Endothelial cell (in vitro differentiated cells): ENCODE results near the gene ATG7. TPM values are rescaled to one million over a fixed set of nuclear protein-coding genes. Genes with fewer than 3 reads are reported as not detected.

Source experiments
- DNase-seq: peaks from one replicate; pipeline ENCODE4 v3.0.0; 2021; ENCODE audit warnings: low spot score
- H3K27ac Mint-ChIP-seq: one replicate; pipeline ENCODE4 v1.8.0; 2021; ENCODE audit warnings: mixed read lengths, inconsistent platforms; ENCODE audit not compliant: unreplicated experiment
- H3K27me3 Mint-ChIP-seq: one replicate; pipeline ENCODE4 v1.8.0; 2021; ENCODE audit warnings: mild to moderate bottlenecking, moderate library complexity, mixed read lengths, inconsistent platforms; ENCODE audit not compliant: unreplicated experiment
- H3K36me3 Mint-ChIP-seq: one replicate; pipeline ENCODE4 v1.8.0; 2021; ENCODE audit warnings: mild to moderate bottlenecking, low read depth, mixed read lengths, inconsistent platforms; ENCODE audit not compliant: unreplicated experiment
- H3K4me1 Mint-ChIP-seq: one replicate; pipeline ENCODE4 v1.8.0; 2021; ENCODE audit warnings: mild to moderate bottlenecking, mixed read lengths, inconsistent platforms; ENCODE audit not compliant: unreplicated experiment
- H3K4me3 Mint-ChIP-seq: one replicate; pipeline ENCODE4 v1.8.0; 2021; ENCODE audit warnings: mild to moderate bottlenecking, mixed read lengths, inconsistent platforms; ENCODE audit not compliant: unreplicated experiment
- H3K9me3 Mint-ChIP-seq: one replicate; pipeline ENCODE4 v1.8.0; 2021; ENCODE audit warnings: mixed read lengths, inconsistent platforms; ENCODE audit not compliant: unreplicated experiment
- total RNA-seq: library from RNA; stranded (reverse); fragmentation: NEBNext Ultra II Directional; extraction: Animal tissue kit (Norgen Biotek cat#: 25700); gene quantifications from one replicate; pipeline ENCODE4 v1.2.1, GENCODE V29; 2021; ENCODE audit not compliant: unreplicated experiment
- TF ChIP-seq, protein P1 (sequence below): fragments of 200-600 bp; sonication (generic); IDR thresholded peaks from one replicate; pipeline ENCODE4 v1.5.0; 2021; ENCODE audit warnings: antibody characterized with exemption; ENCODE audit not compliant: unreplicated experiment

The ATG7 gene
- total RNA-seq, 1 donor from 2014 or later: 30.6 TPM

DNA sequence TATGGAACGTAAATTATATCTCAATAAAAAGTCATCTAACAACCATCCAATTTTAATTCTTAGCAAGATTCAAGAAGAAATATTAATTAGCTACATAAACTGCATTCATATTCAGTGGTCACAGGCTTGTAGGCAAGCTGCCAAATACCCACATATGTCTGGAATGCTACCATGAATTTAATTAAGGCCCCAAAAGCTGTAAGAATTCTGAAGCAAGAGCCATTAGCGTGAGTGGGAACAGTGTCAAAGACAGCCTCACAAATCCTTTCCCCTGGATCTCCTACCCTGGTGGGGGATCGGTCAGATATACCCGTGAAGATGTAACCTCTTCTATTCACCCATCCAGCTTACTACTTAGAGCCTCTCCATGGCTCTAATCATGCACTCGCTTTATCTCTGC is 40.0 kb downstream of the ATG7 start:
- H3K27ac Mint-ChIP-seq: no peak overlapping the region
- no peaks in the 10 kb centered on the region for H3K9me3 Mint-ChIP-seq
- no peak for DNase-seq

DNA sequence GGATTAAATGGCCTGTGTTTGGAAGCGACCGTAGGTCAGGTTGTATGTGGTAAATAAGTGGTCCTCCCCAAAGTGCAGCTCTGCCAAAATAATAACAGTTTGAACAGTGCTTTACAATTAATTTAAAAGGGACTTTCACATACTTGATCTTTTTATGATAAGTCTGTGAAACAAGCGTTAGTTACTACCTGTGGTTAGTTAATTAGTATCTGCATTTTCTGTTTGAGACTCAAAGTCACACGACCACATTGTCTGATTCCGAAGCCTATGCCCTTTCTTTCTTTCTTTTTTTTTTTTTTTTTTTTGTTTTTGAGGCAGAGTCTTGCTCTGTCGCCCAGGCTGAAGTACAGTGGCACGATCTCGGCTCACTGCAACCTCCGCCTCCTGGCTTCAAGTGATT is 45.1 kb downstream of the ATG7 start:
- TF ChIP-seq, protein P1, sequence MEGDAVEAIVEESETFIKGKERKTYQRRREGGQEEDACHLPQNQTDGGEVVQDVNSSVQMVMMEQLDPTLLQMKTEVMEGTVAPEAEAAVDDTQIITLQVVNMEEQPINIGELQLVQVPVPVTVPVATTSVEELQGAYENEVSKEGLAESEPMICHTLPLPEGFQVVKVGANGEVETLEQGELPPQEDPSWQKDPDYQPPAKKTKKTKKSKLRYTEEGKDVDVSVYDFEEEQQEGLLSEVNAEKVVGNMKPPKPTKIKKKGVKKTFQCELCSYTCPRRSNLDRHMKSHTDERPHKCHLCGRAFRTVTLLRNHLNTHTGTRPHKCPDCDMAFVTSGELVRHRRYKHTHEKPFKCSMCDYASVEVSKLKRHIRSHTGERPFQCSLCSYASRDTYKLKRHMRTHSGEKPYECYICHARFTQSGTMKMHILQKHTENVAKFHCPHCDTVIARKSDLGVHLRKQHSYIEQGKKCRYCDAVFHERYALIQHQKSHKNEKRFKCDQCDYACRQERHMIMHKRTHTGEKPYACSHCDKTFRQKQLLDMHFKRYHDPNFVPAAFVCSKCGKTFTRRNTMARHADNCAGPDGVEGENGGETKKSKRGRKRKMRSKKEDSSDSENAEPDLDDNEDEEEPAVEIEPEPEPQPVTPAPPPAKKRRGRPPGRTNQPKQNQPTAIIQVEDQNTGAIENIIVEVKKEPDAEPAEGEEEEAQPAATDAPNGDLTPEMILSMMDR: no peak
- Mint-ChIP-seq H3K36me3 (peaks cover 36% of the 10 kb centered on the region), H3K27ac (no peak overlapping the region), H3K4me3 (no peak overlapping the region), H3K27me3 (no peaks in the 10 kb centered on the region), H3K4me1 (no peaks in the 10 kb centered on the region), H3K9me3 (no peaks in the 10 kb centered on the region)
- no peak for DNase-seq

More for the DNA sequence above, 40.0 kb downstream of the ATG7 start:
- TF ChIP-seq, protein P1: no peak
- no peaks in the 10 kb centered on the region for H3K4me1 Mint-ChIP-seq
- no peaks in the 10 kb centered on the region for H3K27me3 Mint-ChIP-seq
- peaks cover 36% of the 10 kb centered on the region for H3K36me3 Mint-ChIP-seq
- no peak overlapping the region for H3K4me3 Mint-ChIP-seq

DNA sequence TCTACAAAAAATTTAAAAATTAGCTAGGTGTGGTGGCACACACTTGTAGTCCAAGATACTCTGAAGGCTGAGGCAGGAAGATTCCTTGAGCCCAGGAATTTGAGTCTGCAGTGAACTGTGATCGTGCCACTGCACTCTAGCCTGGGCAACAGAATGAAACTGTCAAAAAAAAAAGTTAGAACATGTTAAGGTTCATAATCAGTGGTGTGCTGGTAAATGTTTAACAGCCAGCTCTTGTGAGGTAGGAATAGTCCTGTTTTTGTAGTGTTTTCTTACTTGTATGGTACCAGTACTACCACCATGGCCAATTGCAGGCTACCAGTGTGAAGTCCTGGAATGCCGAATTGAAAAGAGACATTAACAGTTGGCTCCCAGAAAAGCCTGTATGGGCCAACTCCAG is 50.7 kb downstream of the ATG7 start:
- TF ChIP-seq, protein P1: no peak
- no peak for DNase-seq
- H3K27ac Mint-ChIP-seq: no peak overlapping the region
- H3K9me3 Mint-ChIP-seq: no peaks in the 10 kb centered on the region
- H3K4me1 Mint-ChIP-seq: no peaks in the 10 kb centered on the region
- H3K36me3 Mint-ChIP-seq: peaks cover 18% of the 10 kb centered on the region
- H3K4me3 Mint-ChIP-seq: no peak overlapping the region
- H3K27me3 Mint-ChIP-seq: no peaks in the 10 kb centered on the region

DNA sequence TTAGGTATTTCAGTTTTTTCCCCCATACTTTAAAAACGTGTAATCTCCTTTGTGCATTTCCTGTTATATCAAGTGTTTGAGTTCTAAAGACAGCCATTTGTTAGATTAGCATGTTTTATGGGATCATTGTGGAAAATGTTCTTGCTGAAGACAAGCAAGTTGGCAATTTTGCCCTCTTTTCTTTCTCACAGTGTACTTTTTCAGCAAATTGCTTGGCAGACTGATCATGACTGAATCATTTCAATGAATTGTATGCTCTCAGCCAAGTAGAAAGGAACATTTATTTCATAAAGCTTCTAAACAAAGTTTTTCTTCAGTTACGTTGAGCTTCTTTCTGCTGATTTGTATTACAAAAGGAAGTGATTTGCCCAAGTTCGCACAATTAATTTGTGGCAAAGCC is 51.6 kb downstream of the ATG7 start:
- peaks cover 11% of the 10 kb centered on the region for H3K36me3 Mint-ChIP-seq
- DNase-seq: no peak
- H3K9me3 Mint-ChIP-seq: no peaks in the 10 kb centered on the region
- H3K4me1 Mint-ChIP-seq: no peaks in the 10 kb centered on the region
- H3K4me3 Mint-ChIP-seq: no peak overlapping the region
- TF ChIP-seq, protein P1: no peak
- H3K27me3 Mint-ChIP-seq: no peaks in the 10 kb centered on the region
- no peak overlapping the region for H3K27ac Mint-ChIP-seq

DNA sequence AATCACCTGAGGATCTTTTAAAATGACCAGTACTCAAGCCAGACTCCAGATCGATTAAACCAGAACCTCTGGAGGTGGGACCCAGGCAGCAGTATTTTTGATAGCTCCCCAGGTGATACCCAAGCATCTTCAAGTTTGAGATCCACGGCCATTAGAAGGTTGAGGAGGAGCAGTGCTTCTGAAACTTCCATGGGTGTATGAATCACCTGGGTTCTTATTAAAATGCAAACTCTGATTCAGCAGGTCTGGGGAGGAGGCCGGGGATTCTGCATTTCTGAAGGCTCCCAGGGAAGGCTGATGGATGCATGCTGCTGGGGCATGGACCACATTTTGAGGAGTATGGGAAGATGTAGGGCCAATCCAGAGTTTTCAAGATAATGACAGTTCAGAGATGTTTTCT is 55.4 kb downstream of the ATG7 start:
- DNase-seq: no peak
- Mint-ChIP-seq H3K27ac (no peak overlapping the region), H3K27me3 (peaks cover 2% of the 10 kb centered on the region), H3K4me1 (peaks cover 6% of the 10 kb centered on the region), H3K36me3 (no peaks in the 10 kb centered on the region), H3K4me3 (no peak overlapping the region), H3K9me3 (no peaks in the 10 kb centered on the region)
- TF ChIP-seq, protein P1: no peak
